Muscle layer of colon (tissue), 2 donors: ENCODE data around the gene DGKB.

ENCODE experiments used
- H3K27ac ChIP-seq: one replicate; pipeline ENCODE4 v1.7.0; 2013; ENCODE audit warnings: low read depth, mild to moderate bottlenecking, low read length, moderate library complexity
- H3K27me3 ChIP-seq, 2 donors: one replicate each; pipeline ENCODE4 v1.7.0; 2013; ENCODE audit warnings: low read length in 2 of 2, mild to moderate bottlenecking in 2 of 2; ENCODE audit not compliant: insufficient read depth in 2 of 2, control insufficient read depth in 1 of 2
- H3K36me3 ChIP-seq: one replicate; pipeline ENCODE4 v1.7.0; 2013; ENCODE audit warnings: mild to moderate bottlenecking, low read length; ENCODE audit not compliant: insufficient read depth
- H3K4me1 ChIP-seq: one replicate; pipeline ENCODE4 v1.7.0; 2013; ENCODE audit warnings: mild to moderate bottlenecking, low read length; ENCODE audit not compliant: insufficient read depth
- H3K4me3 ChIP-seq, 2 donors: one replicate each; pipeline ENCODE4 v1.7.0; 2013; ENCODE audit warnings: low read length in 2 of 2, low read depth in 1 of 2, mild to moderate bottlenecking in 1 of 2, moderate library complexity in 1 of 2
- H3K9ac ChIP-seq: one replicate; pipeline ENCODE4 v1.7.0; 2013; ENCODE audit warnings: low read length
- H3K9me3 ChIP-seq: one replicate; pipeline ENCODE4 v1.7.0; 2013; ENCODE audit warnings: mild to moderate bottlenecking, low read length
- donor health status: abdominal sarcoma.
- donor health status: Adenocarcinoma of cecum.

Gene DGKB

GRCh38 chr7:14899030-14899429 is 3.5 kb downstream of the DGKB start:
- H3K27ac ChIP-seq = no peak overlapping the region
- no peak overlapping the region for H3K4me3 ChIP-seq
- no peak overlapping the region for H3K9ac ChIP-seq
- no peaks in the 10 kb centered on the region for H3K9me3 ChIP-seq
- no peaks in the 10 kb centered on the region for H3K27me3 ChIP-seq
- peaks cover 14% of the 10 kb centered on the region for H3K4me1 ChIP-seq
- no peaks in the 10 kb centered on the region for H3K36me3 ChIP-seq

GRCh38 chr7:14896461-14896860 is 6.1 kb downstream of the DGKB start:
- no peaks in the 10 kb centered on the region for H3K9me3 ChIP-seq
- H3K9ac ChIP-seq = no peak overlapping the region
- H3K36me3 ChIP-seq = no peaks in the 10 kb centered on the region
- no peak overlapping the region for H3K4me3 ChIP-seq
- H3K27me3 ChIP-seq = no peaks in the 10 kb centered on the region
- H3K27ac ChIP-seq = no peak overlapping the region
- peaks cover 8% of the 10 kb centered on the region for H3K4me1 ChIP-seq

GRCh38 chr7:14894826-14895225 is 7.7 kb downstream of the DGKB start:
- H3K27ac ChIP-seq = no peak overlapping the region

GRCh38 chr7:14892961-14893360 is 9.6 kb downstream of the DGKB start:
- Histone ChIP-seq H3K4me1 (peaks cover 5% of the 10 kb centered on the region), H3K36me3 (no peaks in the 10 kb centered on the region), H3K27ac (no peak overlapping the region), H3K9ac (no peak overlapping the region), H3K27me3 (no peaks in the 10 kb centered on the region), H3K4me3 (no peak overlapping the region), H3K9me3 (no peaks in the 10 kb centered on the region)

More at GRCh38 chr7:14894826-14895225, 7.7 kb downstream of the DGKB start:
- no peaks in the 10 kb centered on the region for H3K9me3 ChIP-seq
- no peaks in the 10 kb centered on the region for H3K36me3 ChIP-seq
- H3K4me3 ChIP-seq = no peak overlapping the region
- peaks cover 8% of the 10 kb centered on the region for H3K4me1 ChIP-seq
- no peaks in the 10 kb centered on the region for H3K27me3 ChIP-seq
- H3K9ac ChIP-seq = no peak overlapping the region

- H3K9ac ChIP-seq = no peak overlapping the region
- H3K36me3 ChIP-seq = no peaks in the 10 kb centered on the region
These were observed 11.3 kb downstream of the DGKB start for GRCh38 chr7:14891289-14891688.

GRCh38 chr7:14888962-14889361 is 13.6 kb downstream of the DGKB start:
- Histone ChIP-seq H3K27ac (no peak overlapping the region), H3K4me3 (no peak overlapping the region), H3K9ac (no peak overlapping the region), H3K36me3 (no peaks in the 10 kb centered on the region), H3K27me3 (no peaks in the 10 kb centered on the region), H3K9me3 (no peaks in the 10 kb centered on the region), H3K4me1 (peaks cover 5% of the 10 kb centered on the region)

More at GRCh38 chr7:14891289-14891688, 11.3 kb downstream of the DGKB start:
- Histone ChIP-seq H3K4me1 (peaks cover 5% of the 10 kb centered on the region), H3K9me3 (no peaks in the 10 kb centered on the region), H3K27me3 (no peaks in the 10 kb centered on the region), H3K4me3 (no peak overlapping the region), H3K27ac (no peak overlapping the region)

- no peaks in the 10 kb centered on the region for H3K9me3 ChIP-seq
- H3K4me1 ChIP-seq = peaks cover 5% of the 10 kb centered on the region
- H3K36me3 ChIP-seq = no peaks in the 10 kb centered on the region
- H3K9ac ChIP-seq = no peak overlapping the region
- H3K27ac ChIP-seq = no peak overlapping the region
- H3K4me3 ChIP-seq = no peak overlapping the region
- H3K27me3 ChIP-seq = no peaks in the 10 kb centered on the region
These were observed 16.0 kb downstream of the DGKB start for GRCh38 chr7:14886533-14886932.

- Histone ChIP-seq H3K36me3 (no peaks in the 10 kb centered on the region), H3K4me3 (no peak overlapping the region), H3K9me3 (no peaks in the 10 kb centered on the region), H3K27me3 (no peaks in the 10 kb centered on the region), H3K9ac (no peak overlapping the region), H3K4me1 (no peaks in the 10 kb centered on the region), H3K27ac (no peak overlapping the region)
These were observed 26.5 kb downstream of the DGKB start for GRCh38 chr7:14875941-14876587.

- no peaks in the 10 kb centered on the region for H3K4me1 ChIP-seq
- H3K27me3 ChIP-seq = no peaks in the 10 kb centered on the region
- H3K9ac ChIP-seq = no peak overlapping the region
- H3K9me3 ChIP-seq = no peaks in the 10 kb centered on the region
- H3K27ac ChIP-seq = no peak overlapping the region
- H3K4me3 ChIP-seq = no peak overlapping the region
- no peaks in the 10 kb centered on the region for H3K36me3 ChIP-seq
These were observed 30.7 kb downstream of the DGKB start for GRCh38 chr7:14871880-14872279.

GRCh38 chr7:14870394-14870793 is 32.2 kb downstream of the DGKB start:
- Histone ChIP-seq H3K36me3 (no peaks in the 10 kb centered on the region), H3K4me1 (no peaks in the 10 kb centered on the region), H3K4me3 (no peak overlapping the region), H3K9ac (no peak overlapping the region), H3K27ac (no peak overlapping the region), H3K9me3 (no peaks in the 10 kb centered on the region), H3K27me3 (no peaks in the 10 kb centered on the region)

GRCh38 chr7:14868937-14869336 is 33.6 kb downstream of the DGKB start:
- Histone ChIP-seq H3K9ac (no peak overlapping the region), H3K4me1 (no peaks in the 10 kb centered on the region), H3K9me3 (no peaks in the 10 kb centered on the region), H3K4me3 (no peak overlapping the region), H3K36me3 (no peaks in the 10 kb centered on the region), H3K27ac (no peak overlapping the region), H3K27me3 (no peaks in the 10 kb centered on the region)

- H3K4me3 ChIP-seq = no peak overlapping the region
- H3K27ac ChIP-seq = no peak overlapping the region
- no peak overlapping the region for H3K9ac ChIP-seq
- no peaks in the 10 kb centered on the region for H3K36me3 ChIP-seq
- H3K4me1 ChIP-seq = no peaks in the 10 kb centered on the region
- H3K27me3 ChIP-seq = no peaks in the 10 kb centered on the region
- H3K9me3 ChIP-seq = no peaks in the 10 kb centered on the region
These were observed 41.1 kb downstream of the DGKB start for GRCh38 chr7:14861456-14861855.
